GM12878 (cell line): ENCODE results near the gene ZFAND2A. TPM values are rescaled to one million over a fixed set of nuclear protein-coding genes. Genes with fewer than 3 reads are reported as not detected.
A peak's percentile ranks its signal among the peaks of the same experiment; 100 is the strongest.

Source experiments
- ATAC-seq: fragments of 200-7000 bp; cut with Tn5 transposase; 3 replicates; pipeline ENCODE4 v1.9.1; 2020; ENCODE audit warnings: mild to moderate bottlenecking, moderate library complexity
- BruUV-seq: library from RNA; stranded (reverse); fragments of 400-500 nt; replicated peaks from 2 replicates; lab custom pipeline; 2021; lab: Mats Ljungman, UMichigan
- CTCF ChIA-PET: fragments of 300-600 bp; sonication (Branson Sonifier 250); formaldehyde crosslinking; extraction: SDS; loops from one replicate; lab custom pipeline; 2021; ENCODE audit warnings: inconsistent platforms; lab: Yijun Ruan, JAX
- POLR2A ChIA-PET: fragments of 350-600 bp; formaldehyde crosslinking; extraction: SDS; loops from one replicate; lab custom pipeline; 2021; ENCODE audit warnings: inconsistent platforms; lab: Charles Lee
- RAD21 ChIA-PET: fragments of 300-600 bp; sonication (Branson Sonifier 250); formaldehyde crosslinking; loops from one replicate; lab custom pipeline; 2023; ENCODE audit warnings: antibody characterized with exemption; ENCODE audit not compliant: unreplicated experiment; lab: Charles Lee
- SMC1A ChIA-PET: fragments of 300-600 bp; sonication (Branson Sonifier 250); formaldehyde crosslinking; loops from one replicate; lab custom pipeline; 2023; ENCODE audit not compliant: unreplicated experiment, uncharacterized antibody; lab: Charles Lee
- DNase-seq: peaks from one replicate; pipeline ENCODE4 v3.0.0-alpha.2; 2011; ENCODE audit warnings: low read depth, low spot score
- FAIRE-seq: peaks from 3 replicates; lab custom pipeline; 2011; peaks lifted over from hg19 to GRCh38; lab: Jason Lieb, UNC
- H2AFZ ChIP-seq: 2 replicates; pipeline ENCODE4 v1.6.0; 2011; ENCODE audit warnings: low read depth, low read length, control low read depth; ENCODE audit not compliant: control insufficient read depth
- H3K27ac ChIP-seq: 2 replicates; pipeline ENCODE4 v1.5.1; 2011; ENCODE audit warnings: control low read depth; ENCODE audit not compliant: control insufficient read depth, insufficient read depth
- H3K27me3 ChIP-seq, 2 experiments: replicated peaks in 1 of 2; 2 replicates each; pipeline versions ENCODE4 v1.6.0 to v1.6.1; 2011; ENCODE audit warnings: low read length in 1 of 2; ENCODE audit not compliant: control insufficient read depth in 2 of 2, insufficient read depth in 2 of 2
- H3K36me3 ChIP-seq, 2 experiments: 2 replicates each; pipeline ENCODE4 v1.5.1; 2011; ENCODE audit warnings: low read length in 1 of 2; ENCODE audit not compliant: control insufficient read depth in 2 of 2, insufficient read depth in 2 of 2
- H3K4me1 ChIP-seq: 2 replicates; pipeline ENCODE4 v1.6.1; 2011; ENCODE audit warnings: mild to moderate bottlenecking, low read length, moderate library complexity, mixed read lengths; ENCODE audit not compliant: control insufficient read depth, insufficient read depth
- H3K4me2 ChIP-seq: 2 replicates; pipeline ENCODE4 v1.6.0; 2011; ENCODE audit warnings: control low read depth; ENCODE audit not compliant: control insufficient read depth, insufficient read depth
- H3K4me3 ChIP-seq: fragments of 200-600 bp; sonication (generic); 2 replicates; pipeline ENCODE4 v1.5.1; 2016
- H3K79me2 ChIP-seq: 2 replicates; pipeline ENCODE4 v1.6.0; 2011; ENCODE audit warnings: low read length; ENCODE audit not compliant: control insufficient read depth, insufficient read depth
- H3K9ac ChIP-seq: 2 replicates; pipeline ENCODE4 v1.8.0; 2011; ENCODE audit warnings: low read length, control low read depth, mixed read lengths; ENCODE audit not compliant: control insufficient read depth, insufficient read depth
- H3K9me3 ChIP-seq: replicated peaks from 3 replicates; pipeline ENCODE4 v1.5.1; 2011; ENCODE audit warnings: mild to moderate bottlenecking, low read length; ENCODE audit not compliant: control insufficient read depth, insufficient read depth
- H4K20me1 ChIP-seq: 2 replicates; pipeline ENCODE4 v1.6.0; 2011; ENCODE audit not compliant: control insufficient read depth, insufficient read depth
- CBX5 ChIP-seq: sonication (generic); IDR thresholded peaks from 2 replicates; pipeline ENCODE4 v1.6.1; 2016; ENCODE audit warnings: low read depth, moderate library complexity, mild to moderate bottlenecking, inconsistent platforms
- CEBPZ ChIP-seq: fragments of 150-350 bp; IDR thresholded peaks from 2 replicates; pipeline ENCODE4 v1.6.1; 2016; ENCODE audit warnings: low read depth, low read length
- E2F8 ChIP-seq: fragments of 450-650 bp; IDR thresholded peaks from 2 replicates; pipeline ENCODE4 v1.6.1; 2018; ENCODE audit warnings: mild to moderate bottlenecking, low read depth, moderate library complexity; ENCODE audit not compliant: partially characterized antibody
- E4F1 ChIP-seq: fragments of 450-650 bp; IDR thresholded peaks from 2 replicates; pipeline ENCODE4 v1.6.1; 2018; ENCODE audit warnings: borderline replicate concordance, mild to moderate bottlenecking; ENCODE audit not compliant: partially characterized antibody
- FOXM1 ChIP-seq: IDR thresholded peaks from 2 replicates; pipeline ENCODE4 v1.6.1; 2012; ENCODE audit warnings: low read depth, mild to moderate bottlenecking, inconsistent platforms, low read length, moderate library complexity
- KLF5 ChIP-seq: fragments of 450-650 bp; IDR thresholded peaks from 2 replicates; pipeline ENCODE4 v1.6.1; 2014; ENCODE audit warnings: mild to moderate bottlenecking; ENCODE audit not compliant: partially characterized antibody
- SMAD5 ChIP-seq: IDR thresholded peaks from 2 replicates; pipeline ENCODE4 v1.6.1; 2016; ENCODE audit warnings: antibody characterized with exemption, low read depth
- SPI1 ChIP-seq: IDR thresholded peaks from 2 replicates; pipeline ENCODE4 v1.6.1; 2011; ENCODE audit warnings: low read depth, mild to moderate bottlenecking, low read length, moderate library complexity, borderline replicate concordance; ENCODE audit not compliant: insufficient read depth
- SRF ChIP-seq, 2 experiments: IDR thresholded peaks; 2 replicates each; pipeline ENCODE4 v1.6.1; 2011; ENCODE audit warnings: low read depth in 2 of 2, low read length in 2 of 2, mild to moderate bottlenecking in 1 of 2, moderate library complexity in 1 of 2
- SUZ12 ChIP-seq: fragments of 200-600 bp; sonication (generic); IDR thresholded peaks from one replicate; pipeline ENCODE4 v1.6.1; 2018; ENCODE audit warnings: antibody characterized with exemption, mild to moderate bottlenecking; ENCODE audit not compliant: unreplicated experiment
- ZBED1 ChIP-seq: IDR thresholded peaks from 2 replicates; pipeline ENCODE4 v1.6.1; 2016; ENCODE audit warnings: borderline replicate concordance
- ZNF207 ChIP-seq: fragments of 450-650 bp; IDR thresholded peaks from 2 replicates; pipeline ENCODE4 v1.6.1; 2014; ENCODE audit warnings: antibody characterized with exemption, mild to moderate bottlenecking, borderline replicate concordance
- ZNF217 ChIP-seq: fragments of 450-650 bp; IDR thresholded peaks from 2 replicates; pipeline ENCODE4 v1.6.1; 2017; ENCODE audit warnings: antibody characterized with exemption, mild to moderate bottlenecking
- WGBS: methylation state at CpG from one replicate; pipeline ENCODE4 v1.1.6; 2016; ENCODE audit warnings: low lambda C conversion rate; ENCODE audit not compliant: insufficient replicate concordance, insufficient coverage; ENCODE audit errors: missing lambda C conversion rate; 5-methylcytosine and 5-hydroxymethylcytosine counted together
- in situ Hi-C: fragments of 300-500 bp; cut with MboI; formaldehyde crosslinking; loops from 9 replicates; pipeline ENCODE4 v1.14.3; 2018; ENCODE audit warnings: mixed read lengths
- intact Hi-C: fragments of 100-400 bp; cut with micrococcal nuclease; formaldehyde crosslinking; loops from one replicate; pipeline ENCODE4 v1.14.2; 2022; ENCODE audit not compliant: unreplicated experiment
- polyA plus RNA-seq, 11 experiments: library from polyadenylated mRNA; depleted of rRNA in 4 of 11; unstranded in 6 of 11; stranded (reverse) in 5 of 11; fragments of >200 nt; fragmentation: Nextera tagmentation in 4 of 11; fragmentation: Illumina TruSeq in 1 of 11; extraction: Ambion mirVana in 4 of 11; extraction: Trizol in 1 of 11; gene quantifications; 1 replicate in 1 of 11; 2 replicates in 10 of 11; pipeline versions ENCODE4 v1.2.1 to v1.2.3, GENCODE V29; 2011 to 2016; ENCODE audit warnings: inconsistent platforms in 2 of 11, missing spikeins in 2 of 11, low read depth in 1 of 11
- total RNA-seq, 4 experiments: library from RNA; depleted of rRNA in 3 of 4; stranded (reverse); fragments of >200 nt in 3 of 4; fragmentation: Illumina TruSeq in 1 of 4; extraction: Trizol in 1 of 4; gene quantifications; 2 replicates each; pipeline versions ENCODE4 v1.2.1 to v1.2.3, GENCODE V29; 2013 to 2021

The ZFAND2A gene
- total and polyA plus RNA-seq, 10 of the 15 experiments (the other 5 are each of a cell fraction or from before 2014, with no cell fraction given), result 14.8 to 39.9 (median 20.8) TPM

- peak overlapping the region; percentile 19 for H3K4me2 ChIP-seq
- peak overlapping the region; percentile 99 for H3K4me3 ChIP-seq
- H3K79me2 ChIP-seq, result peaks cover 45% of the 10 kb centered on the region
- peak overlapping the region; percentile 58; the same call in 1 of the 2 replicates for H3K27ac ChIP-seq
- CTCF ChIA-PET, result interaction anchor here (0.6 to 6.5 kb wide), 5 partner anchors 10 to 960 kb away, joined by 3 to 32 read pairs (median 4); no protein-coding TSS in a partner anchor
- TSS peak; percentile 68 for BruUV-seq
- H2AFZ ChIP-seq, result no peak overlapping the region
- no peaks in the 10 kb centered on the region for H4K20me1 ChIP-seq
- H3K36me3 ChIP-seq, result peaks cover 6 to 15% of the 10 kb centered on the region in 2 experiments
- H3K9me3 ChIP-seq, result no peaks in the 10 kb centered on the region
- RAD21 ChIA-PET, result interaction anchor here (0.9 kb wide), 1 partner anchor 72 kb away, joined by 3 read pairs; no protein-coding TSS in a partner anchor
- no peak for ATAC-seq
- POLR2A ChIA-PET, result interaction anchor here (1.2 to 3.2 kb wide), 5 partner anchors 15 to 73 kb away, joined by 3 to 11 read pairs (median 4); a partner anchor contains a TSS
- H3K4me1 ChIP-seq, result no peaks in the 10 kb centered on the region; the same call in 1 of the 2 replicates
- WGBS, result 77% methylated on average over 25 of the region's 25 CpGs
- no peaks in the 10 kb centered on the region for H3K27me3 ChIP-seq
- no peak for DNase-seq
- H3K9ac ChIP-seq, result peak overlapping the region; percentile 83
- SMC1A ChIA-PET, result interaction anchor here (0.7 to 1.8 kb wide), 3 partner anchors 15 to 180 kb away, joined by 3 to 7 read pairs (median 3); no protein-coding TSS in a partner anchor
- in situ Hi-C loops (no loop called here), intact Hi-C loops (no loop called here)
- FAIRE-seq, result no peak
- no peak for TF ChIP-seq FOXM1
- no peak for TF ChIP-seq CBX5
- TF ChIP-seq SRF (IDR thresholded peaks at IDR 0.05; ENCODE audit: low read depth in 2 of 2, low read length in 2 of 2), result no peak
- no peak for TF ChIP-seq SMAD5
- TF ChIP-seq ZNF217, result no peak
- TF ChIP-seq SUZ12, result no peak
- no peak for TF ChIP-seq ZNF207
- no peak for TF ChIP-seq E2F8
- no peak for TF ChIP-seq ZBED1
- no peak for TF ChIP-seq CEBPZ
- no peak for TF ChIP-seq E4F1
- no peak for TF ChIP-seq KLF5
- TF ChIP-seq SPI1, result no peak
Measured at GRCh38 chr7:1158203-1159126, 1.5 kb downstream of the ZFAND2A start.
